K562 (cell line): ENCODE measurements around the gene RNASEH1. TPM values are rescaled to one million over a fixed set of nuclear protein-coding genes. Genes with fewer than 3 reads are reported as not detected.

Source experiments
- CREBBP ChIP-seq: IDR thresholded peaks from one replicate; pipeline ENCODE4 v1.6.1; 2012; ENCODE audit warnings: low read depth, mild to moderate bottlenecking, control low read depth, inconsistent platforms, low read length
- MECOM ChIP-seq: fragments of 250-450 bp; sonication (Bioruptor Pico); IDR thresholded peaks from 2 replicates; pipeline ENCODE4 v1.8.0; 2022; ENCODE audit warnings: inconsistent platforms
- NCOR1 ChIP-seq: fragments of 450-650 bp; IDR thresholded peaks from 2 replicates; pipeline ENCODE4 v1.6.1; 2016; ENCODE audit warnings: mild to moderate bottlenecking, moderate library complexity
- POLR2A ChIP-seq: fragments of 450-650 bp; conservative IDR thresholded peaks from 2 replicates; pipeline ENCODE4 v1.6.1; 2016
- PYGO2 ChIP-seq: fragments of 450-650 bp; IDR thresholded peaks from 2 replicates; pipeline ENCODE4 v1.6.1; 2016; ENCODE audit warnings: mild to moderate bottlenecking, missing genetic modification characterization, moderate library complexity, missing compliant biosample characterization
- U2AF2 ChIP-seq: fragments of 200-400 bp; formaldehyde crosslinking; optimal IDR thresholded peaks from 2 replicates; pipeline ENCODE3; 2017; ENCODE audit warnings: low read depth, mild to moderate bottlenecking, low read length
- polyA plus RNA-seq, 8 experiments: library from polyadenylated mRNA; depleted of rRNA in 4 of 8; stranded (reverse) in 5 of 8; unstranded in 3 of 8; fragments of >200 nt; fragmentation: Nextera tagmentation in 2 of 8; fragmentation: Illumina TruSeq in 1 of 8; extraction: Ambion mirVana in 2 of 8; extraction: Trizol in 1 of 8; gene quantifications; 2 replicates each; pipeline versions ENCODE4 v1.2.1 to v1.2.3, GENCODE V29; 2011 to 2014; ENCODE audit warnings: inconsistent platforms in 1 of 8, missing spikeins in 1 of 8
- total RNA-seq, 7 experiments: library from RNA; depleted of rRNA in 6 of 7; stranded (reverse); fragments of >200 nt in 6 of 7; fragmentation: Illumina TruSeq in 2 of 7; extraction: Trizol in 2 of 7; gene quantifications; 2 replicates each; pipeline versions ENCODE4 v1.2.1 to v1.2.3, GENCODE V29; 2011 to 2021; ENCODE audit warnings: low replicate concordance in 1 of 7
- TF ChIP-seq, protein P1 (sequence below): sonication (generic); formaldehyde crosslinking; IDR thresholded peaks from 2 replicates; pipeline ENCODE4 v1.8.1; 2023; ENCODE audit warnings: mild to moderate bottlenecking, missing genetic modification reagents
- TF ChIP-seq, protein P2 (sequence below), 3 experiments: fragments of 200-800 bp in 1 of 3; fragments of 250-450 bp in 1 of 3; fragments of 450-650 bp in 1 of 3; sonication (Bioruptor Pico) in 1 of 3; sonication (Bioruptor generic) in 1 of 3; formaldehyde crosslinking in 1 of 3; IDR thresholded peaks; 2 replicates each; pipeline versions ENCODE4 v1.6.1 to v1.8.0; 2016 to 2022; ENCODE audit warnings: mild to moderate bottlenecking in 2 of 3, missing genetic modification characterization in 2 of 3, missing compliant biosample characterization in 1 of 3, moderate library complexity in 1 of 3
- TF ChIP-seq, protein P3 (sequence below): fragments of 250-450 bp; sonication (Bioruptor Pico); IDR thresholded peaks from 2 replicates; pipeline ENCODE4 v1.8.0; 2022; ENCODE audit warnings: inconsistent platforms, mild to moderate bottlenecking, moderate library complexity, borderline replicate concordance
- TF ChIP-seq, protein P4 (sequence below): sonication (generic); formaldehyde crosslinking; IDR thresholded peaks from 2 replicates; pipeline ENCODE4 v1.8.0; 2022; ENCODE audit warnings: mild to moderate bottlenecking, missing genetic modification reagents, borderline replicate concordance
- TF ChIP-seq, protein P5 (sequence below): fragments of 250-450 bp; sonication (Bioruptor Pico); IDR thresholded peaks from 2 replicates; pipeline ENCODE4 v1.5.0; 2020; ENCODE audit warnings: mild to moderate bottlenecking
- TF ChIP-seq, protein P6 (sequence below): fragments of 450-650 bp; IDR thresholded peaks from 2 replicates; pipeline ENCODE4 v1.6.1; 2016; ENCODE audit warnings: mild to moderate bottlenecking

The RNASEH1 gene
- total and polyA plus RNA-seq, 9 of the 15 experiments (the other 6 are each of a cell fraction or from before 2014, with no cell fraction given): 25.7 to 47.5 (median 42.8) TPM

DNA sequence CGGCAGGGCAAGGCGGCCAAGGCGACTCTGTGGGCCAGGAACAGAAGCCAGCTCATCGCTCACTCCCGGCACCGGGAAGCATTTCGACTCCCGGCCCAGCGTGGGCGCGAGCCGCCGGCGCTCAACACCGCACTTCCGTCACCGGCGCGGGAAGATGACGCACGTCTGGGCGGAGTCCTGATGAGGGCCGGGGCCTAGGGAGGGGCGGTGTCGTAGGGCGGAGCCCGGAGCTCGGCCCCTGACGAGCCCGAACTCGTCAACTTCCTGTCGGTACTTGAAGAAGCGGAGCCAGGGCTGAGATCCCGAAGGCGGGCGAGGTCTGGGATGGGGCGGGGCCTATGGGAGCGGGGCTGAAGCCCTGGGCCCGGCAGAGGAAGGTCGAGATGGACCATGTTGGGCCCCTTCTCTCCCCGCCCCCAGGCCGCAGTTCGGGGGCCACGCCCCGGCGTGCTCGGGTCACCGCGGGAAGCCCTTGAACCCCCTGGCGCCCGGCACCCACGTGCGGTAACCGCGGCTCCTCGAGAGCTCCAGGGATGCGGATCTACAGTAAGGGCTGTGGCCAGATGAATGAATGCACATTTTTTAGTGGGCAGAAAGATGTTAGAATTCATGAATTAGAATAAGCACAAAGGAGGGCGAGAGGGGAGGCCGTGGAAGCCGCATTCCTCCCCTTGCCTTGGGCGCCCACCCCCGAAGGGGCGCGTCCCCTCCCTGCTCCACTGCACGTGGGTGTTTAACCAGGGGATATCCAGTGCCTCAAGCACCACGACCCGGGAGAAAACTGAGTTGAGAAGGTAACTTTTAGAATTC, at the start of gene RNASEH1 (continued):
- TF ChIP-seq, protein P1, sequence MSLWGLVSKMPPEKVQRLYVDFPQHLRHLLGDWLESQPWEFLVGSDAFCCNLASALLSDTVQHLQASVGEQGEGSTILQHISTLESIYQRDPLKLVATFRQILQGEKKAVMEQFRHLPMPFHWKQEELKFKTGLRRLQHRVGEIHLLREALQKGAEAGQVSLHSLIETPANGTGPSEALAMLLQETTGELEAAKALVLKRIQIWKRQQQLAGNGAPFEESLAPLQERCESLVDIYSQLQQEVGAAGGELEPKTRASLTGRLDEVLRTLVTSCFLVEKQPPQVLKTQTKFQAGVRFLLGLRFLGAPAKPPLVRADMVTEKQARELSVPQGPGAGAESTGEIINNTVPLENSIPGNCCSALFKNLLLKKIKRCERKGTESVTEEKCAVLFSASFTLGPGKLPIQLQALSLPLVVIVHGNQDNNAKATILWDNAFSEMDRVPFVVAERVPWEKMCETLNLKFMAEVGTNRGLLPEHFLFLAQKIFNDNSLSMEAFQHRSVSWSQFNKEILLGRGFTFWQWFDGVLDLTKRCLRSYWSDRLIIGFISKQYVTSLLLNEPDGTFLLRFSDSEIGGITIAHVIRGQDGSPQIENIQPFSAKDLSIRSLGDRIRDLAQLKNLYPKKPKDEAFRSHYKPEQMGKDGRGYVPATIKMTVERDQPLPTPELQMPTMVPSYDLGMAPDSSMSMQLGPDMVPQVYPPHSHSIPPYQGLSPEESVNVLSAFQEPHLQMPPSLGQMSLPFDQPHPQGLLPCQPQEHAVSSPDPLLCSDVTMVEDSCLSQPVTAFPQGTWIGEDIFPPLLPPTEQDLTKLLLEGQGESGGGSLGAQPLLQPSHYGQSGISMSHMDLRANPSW: no peak
- TF ChIP-seq, protein P2, sequence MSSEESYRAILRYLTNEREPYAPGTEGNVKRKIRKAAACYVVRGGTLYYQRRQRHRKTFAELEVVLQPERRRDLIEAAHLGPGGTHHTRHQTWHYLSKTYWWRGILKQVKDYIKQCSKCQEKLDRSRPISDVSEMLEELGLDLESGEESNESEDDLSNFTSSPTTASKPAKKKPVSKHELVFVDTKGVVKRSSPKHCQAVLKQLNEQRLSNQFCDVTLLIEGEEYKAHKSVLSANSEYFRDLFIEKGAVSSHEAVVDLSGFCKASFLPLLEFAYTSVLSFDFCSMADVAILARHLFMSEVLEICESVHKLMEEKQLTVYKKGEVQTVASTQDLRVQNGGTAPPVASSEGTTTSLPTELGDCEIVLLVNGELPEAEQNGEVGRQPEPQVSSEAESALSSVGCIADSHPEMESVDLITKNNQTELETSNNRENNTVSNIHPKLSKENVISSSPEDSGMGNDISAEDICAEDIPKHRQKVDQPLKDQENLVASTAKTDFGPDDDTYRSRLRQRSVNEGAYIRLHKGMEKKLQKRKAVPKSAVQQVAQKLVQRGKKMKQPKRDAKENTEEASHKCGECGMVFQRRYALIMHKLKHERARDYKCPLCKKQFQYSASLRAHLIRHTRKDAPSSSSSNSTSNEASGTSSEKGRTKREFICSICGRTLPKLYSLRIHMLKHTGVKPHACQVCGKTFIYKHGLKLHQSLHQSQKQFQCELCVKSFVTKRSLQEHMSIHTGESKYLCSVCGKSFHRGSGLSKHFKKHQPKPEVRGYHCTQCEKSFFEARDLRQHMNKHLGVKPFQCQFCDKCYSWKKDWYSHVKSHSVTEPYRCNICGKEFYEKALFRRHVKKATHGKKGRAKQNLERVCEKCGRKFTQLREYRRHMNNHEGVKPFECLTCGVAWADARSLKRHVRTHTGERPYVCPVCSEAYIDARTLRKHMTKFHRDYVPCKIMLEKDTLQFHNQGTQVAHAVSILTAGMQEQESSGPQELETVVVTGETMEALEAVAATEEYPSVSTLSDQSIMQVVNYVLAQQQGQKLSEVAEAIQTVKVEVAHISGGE (CRISPR knock-in tag; IDR thresholded peaks at IDR 0.05): peak in 1 of 3 experiments; percentile 93; a peak in 3 of 6 replicates
- TF ChIP-seq PYGO2 (tag): no peak
- TF ChIP-seq U2AF2: no peak
- TF ChIP-seq, protein P3, sequence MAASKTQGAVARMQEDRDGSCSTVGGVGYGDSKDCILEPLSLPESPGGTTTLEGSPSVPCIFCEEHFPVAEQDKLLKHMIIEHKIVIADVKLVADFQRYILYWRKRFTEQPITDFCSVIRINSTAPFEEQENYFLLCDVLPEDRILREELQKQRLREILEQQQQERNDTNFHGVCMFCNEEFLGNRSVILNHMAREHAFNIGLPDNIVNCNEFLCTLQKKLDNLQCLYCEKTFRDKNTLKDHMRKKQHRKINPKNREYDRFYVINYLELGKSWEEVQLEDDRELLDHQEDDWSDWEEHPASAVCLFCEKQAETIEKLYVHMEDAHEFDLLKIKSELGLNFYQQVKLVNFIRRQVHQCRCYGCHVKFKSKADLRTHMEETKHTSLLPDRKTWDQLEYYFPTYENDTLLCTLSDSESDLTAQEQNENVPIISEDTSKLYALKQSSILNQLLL (CRISPR knock-in tag): no peak
- TF ChIP-seq, protein P4, sequence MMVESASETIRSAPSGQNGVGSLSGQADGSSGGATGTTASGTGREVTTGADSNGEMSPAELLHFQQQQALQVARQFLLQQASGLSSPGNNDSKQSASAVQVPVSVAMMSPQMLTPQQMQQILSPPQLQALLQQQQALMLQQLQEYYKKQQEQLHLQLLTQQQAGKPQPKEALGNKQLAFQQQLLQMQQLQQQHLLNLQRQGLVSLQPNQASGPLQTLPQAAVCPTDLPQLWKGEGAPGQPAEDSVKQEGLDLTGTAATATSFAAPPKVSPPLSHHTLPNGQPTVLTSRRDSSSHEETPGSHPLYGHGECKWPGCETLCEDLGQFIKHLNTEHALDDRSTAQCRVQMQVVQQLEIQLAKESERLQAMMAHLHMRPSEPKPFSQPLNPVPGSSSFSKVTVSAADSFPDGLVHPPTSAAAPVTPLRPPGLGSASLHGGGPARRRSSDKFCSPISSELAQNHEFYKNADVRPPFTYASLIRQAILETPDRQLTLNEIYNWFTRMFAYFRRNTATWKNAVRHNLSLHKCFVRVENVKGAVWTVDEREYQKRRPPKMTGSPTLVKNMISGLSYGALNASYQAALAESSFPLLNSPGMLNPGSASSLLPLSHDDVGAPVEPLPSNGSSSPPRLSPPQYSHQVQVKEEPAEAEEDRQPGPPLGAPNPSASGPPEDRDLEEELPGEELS (CRISPR knock-in tag): peak; percentile 50; the same call in 1 of the 2 replicates
- TF ChIP-seq POLR2A: peak; percentile 95
- TF ChIP-seq MECOM (CRISPR knock-in tag): no peak
- TF ChIP-seq CREBBP: no peak
- TF ChIP-seq, protein P5, sequence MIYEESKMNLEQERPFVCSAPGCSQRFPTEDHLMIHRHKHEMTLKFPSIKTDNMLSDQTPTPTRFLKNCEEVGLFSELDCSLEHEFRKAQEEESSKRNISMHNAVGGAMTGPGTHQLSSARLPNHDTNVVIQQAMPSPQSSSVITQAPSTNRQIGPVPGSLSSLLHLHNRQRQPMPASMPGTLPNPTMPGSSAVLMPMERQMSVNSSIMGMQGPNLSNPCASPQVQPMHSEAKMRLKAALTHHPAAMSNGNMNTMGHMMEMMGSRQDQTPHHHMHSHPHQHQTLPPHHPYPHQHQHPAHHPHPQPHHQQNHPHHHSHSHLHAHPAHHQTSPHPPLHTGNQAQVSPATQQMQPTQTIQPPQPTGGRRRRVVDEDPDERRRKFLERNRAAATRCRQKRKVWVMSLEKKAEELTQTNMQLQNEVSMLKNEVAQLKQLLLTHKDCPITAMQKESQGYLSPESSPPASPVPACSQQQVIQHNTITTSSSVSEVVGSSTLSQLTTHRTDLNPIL (CRISPR knock-in tag): no peak
- no peak for TF ChIP-seq NCOR1
- TF ChIP-seq, protein P6, sequence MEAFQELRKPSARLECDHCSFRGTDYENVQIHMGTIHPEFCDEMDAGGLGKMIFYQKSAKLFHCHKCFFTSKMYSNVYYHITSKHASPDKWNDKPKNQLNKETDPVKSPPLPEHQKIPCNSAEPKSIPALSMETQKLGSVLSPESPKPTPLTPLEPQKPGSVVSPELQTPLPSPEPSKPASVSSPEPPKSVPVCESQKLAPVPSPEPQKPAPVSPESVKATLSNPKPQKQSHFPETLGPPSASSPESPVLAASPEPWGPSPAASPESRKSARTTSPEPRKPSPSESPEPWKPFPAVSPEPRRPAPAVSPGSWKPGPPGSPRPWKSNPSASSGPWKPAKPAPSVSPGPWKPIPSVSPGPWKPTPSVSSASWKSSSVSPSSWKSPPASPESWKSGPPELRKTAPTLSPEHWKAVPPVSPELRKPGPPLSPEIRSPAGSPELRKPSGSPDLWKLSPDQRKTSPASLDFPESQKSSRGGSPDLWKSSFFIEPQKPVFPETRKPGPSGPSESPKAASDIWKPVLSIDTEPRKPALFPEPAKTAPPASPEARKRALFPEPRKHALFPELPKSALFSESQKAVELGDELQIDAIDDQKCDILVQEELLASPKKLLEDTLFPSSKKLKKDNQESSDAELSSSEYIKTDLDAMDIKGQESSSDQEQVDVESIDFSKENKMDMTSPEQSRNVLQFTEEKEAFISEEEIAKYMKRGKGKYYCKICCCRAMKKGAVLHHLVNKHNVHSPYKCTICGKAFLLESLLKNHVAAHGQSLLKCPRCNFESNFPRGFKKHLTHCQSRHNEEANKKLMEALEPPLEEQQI: no peak
